ENCODE data around the gene GPR153. TPM values are rescaled to one million over a fixed set of nuclear protein-coding genes. Genes with fewer than 3 reads are reported as not detected.

GPR153 gene
- total RNA-seq, 1 donor from 2014 or later, result 25.0 TPM

DNA sequence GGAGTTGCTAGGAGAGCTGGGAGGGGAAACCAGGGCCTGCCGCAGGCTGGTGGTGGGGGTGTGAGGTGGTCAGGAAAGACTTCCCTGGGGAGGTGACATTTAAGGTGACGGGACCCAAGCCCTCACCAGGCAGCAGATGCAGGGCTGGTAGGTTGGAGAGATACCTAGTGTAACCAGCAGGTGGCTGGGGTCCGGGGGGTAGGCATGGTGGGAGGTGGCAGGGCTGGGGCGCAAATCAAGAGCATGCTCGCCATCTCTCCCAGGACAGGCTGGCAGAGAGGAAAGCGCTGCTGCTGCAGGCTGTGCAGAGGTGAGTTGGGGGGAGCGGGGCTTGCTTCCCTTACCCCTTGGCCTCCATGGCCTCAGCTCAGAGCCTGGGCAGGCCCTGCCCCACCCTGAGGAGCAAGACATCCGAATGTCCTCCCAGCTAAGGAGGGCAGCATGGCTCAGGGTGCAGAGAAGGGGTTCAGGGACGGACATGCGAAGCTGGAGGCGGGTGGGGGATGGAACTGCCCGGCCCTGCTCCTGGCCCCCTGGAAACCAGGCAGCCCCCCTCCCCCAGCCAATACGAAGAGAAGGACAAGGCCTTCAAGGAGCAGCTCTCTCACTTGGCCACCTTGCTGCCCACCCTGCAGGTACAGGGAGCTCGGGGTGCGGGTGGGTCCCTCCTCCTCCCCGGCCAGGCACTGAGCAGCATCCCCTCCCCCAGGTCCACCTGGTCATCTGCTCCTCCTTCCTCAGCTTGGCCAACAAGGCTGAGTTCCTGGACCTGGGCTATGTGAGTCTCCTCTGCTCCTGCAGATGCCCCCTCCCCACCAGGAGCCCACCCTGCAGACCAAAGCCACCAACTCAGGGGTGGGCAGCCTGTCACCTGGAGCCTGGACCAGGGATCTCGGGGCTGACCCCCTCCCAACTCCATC is 51.0 kb downstream of the GPR153 start:
- H3K9me3 Mint-ChIP-seq, result no peaks in the 10 kb centered on the region
- no peak overlapping the region for H3K27ac Mint-ChIP-seq
- peaks cover 23% of the 10 kb centered on the region for H3K4me1 Mint-ChIP-seq
- DNase-seq (ENCODE audit: low spot score in 2 of 2, unreplicated experiment in 2 of 2), result no peak
- TF ChIP-seq, protein P1, sequence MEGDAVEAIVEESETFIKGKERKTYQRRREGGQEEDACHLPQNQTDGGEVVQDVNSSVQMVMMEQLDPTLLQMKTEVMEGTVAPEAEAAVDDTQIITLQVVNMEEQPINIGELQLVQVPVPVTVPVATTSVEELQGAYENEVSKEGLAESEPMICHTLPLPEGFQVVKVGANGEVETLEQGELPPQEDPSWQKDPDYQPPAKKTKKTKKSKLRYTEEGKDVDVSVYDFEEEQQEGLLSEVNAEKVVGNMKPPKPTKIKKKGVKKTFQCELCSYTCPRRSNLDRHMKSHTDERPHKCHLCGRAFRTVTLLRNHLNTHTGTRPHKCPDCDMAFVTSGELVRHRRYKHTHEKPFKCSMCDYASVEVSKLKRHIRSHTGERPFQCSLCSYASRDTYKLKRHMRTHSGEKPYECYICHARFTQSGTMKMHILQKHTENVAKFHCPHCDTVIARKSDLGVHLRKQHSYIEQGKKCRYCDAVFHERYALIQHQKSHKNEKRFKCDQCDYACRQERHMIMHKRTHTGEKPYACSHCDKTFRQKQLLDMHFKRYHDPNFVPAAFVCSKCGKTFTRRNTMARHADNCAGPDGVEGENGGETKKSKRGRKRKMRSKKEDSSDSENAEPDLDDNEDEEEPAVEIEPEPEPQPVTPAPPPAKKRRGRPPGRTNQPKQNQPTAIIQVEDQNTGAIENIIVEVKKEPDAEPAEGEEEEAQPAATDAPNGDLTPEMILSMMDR (IDR thresholded peaks at IDR 0.05; ENCODE audit: unreplicated experiment), result peak; percentile 21
- no peaks in the 10 kb centered on the region for H3K27me3 Mint-ChIP-seq (ENCODE audit: low read depth)
- peak overlapping the region; percentile 39 for H3K4me3 Mint-ChIP-seq
- H3K36me3 Mint-ChIP-seq, result peaks cover 26% of the 10 kb centered on the region

DNA sequence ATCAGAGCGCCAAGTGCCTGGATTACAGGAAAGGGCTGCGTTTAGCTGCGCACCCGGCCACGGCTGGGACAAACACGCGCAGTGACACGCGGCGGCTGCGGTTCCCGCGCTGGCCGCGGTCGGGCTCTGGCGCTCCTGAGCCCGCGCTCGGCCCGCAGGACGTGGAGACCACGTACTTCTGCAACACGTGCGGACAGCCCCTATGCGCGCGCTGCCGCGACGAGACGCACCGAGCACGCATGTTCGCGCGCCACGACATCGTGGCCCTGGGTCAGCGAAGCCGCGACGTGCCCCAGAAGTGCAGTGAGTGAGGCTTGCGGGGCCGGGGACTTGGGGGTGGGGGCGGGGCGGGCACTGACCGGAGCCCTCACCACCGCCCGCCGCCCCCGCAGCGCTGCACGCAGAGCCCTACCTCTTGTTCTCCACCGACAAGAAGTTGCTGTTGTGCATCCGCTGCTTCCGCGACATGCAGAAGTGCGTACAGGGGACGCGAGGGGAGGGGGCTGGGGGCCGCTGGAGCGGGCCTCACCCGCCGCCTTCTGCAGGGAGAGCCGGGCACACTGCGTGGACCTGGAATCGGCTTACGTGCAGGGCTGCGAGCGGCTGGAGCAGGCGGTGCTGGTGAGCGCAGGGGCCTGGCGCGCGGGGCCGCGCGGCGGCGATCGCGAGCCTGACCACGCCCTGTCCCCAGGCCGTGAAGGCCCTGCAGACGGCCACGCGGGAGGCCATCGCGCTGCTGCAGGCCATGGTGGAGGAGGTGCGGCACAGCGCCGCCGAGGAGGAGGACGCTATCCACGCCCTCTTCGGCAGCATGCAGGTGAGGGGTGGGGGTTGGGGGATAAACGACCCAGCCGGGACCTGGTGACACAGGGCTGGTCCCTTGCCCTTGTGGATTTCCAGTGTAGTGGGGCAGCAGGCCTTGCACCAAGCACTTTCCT is 51.9 kb downstream of the GPR153 start:
- DNase-seq (ENCODE audit: low spot score in 2 of 2, unreplicated experiment in 2 of 2), result peak in 1 of 2 experiments; percentile 61
- Mint-ChIP-seq H3K9me3 (no peaks in the 10 kb centered on the region), H3K36me3 (peaks cover 22% of the 10 kb centered on the region), H3K27me3 (ENCODE audit: low read depth) (no peaks in the 10 kb centered on the region), H3K27ac (no peak overlapping the region), H3K4me3 (peak overlapping the region; percentile 82), H3K4me1 (peaks cover 26% of the 10 kb centered on the region)
- TF ChIP-seq, protein P1 (IDR thresholded peaks at IDR 0.05; ENCODE audit: unreplicated experiment), result peak; percentile 63

DNA sequence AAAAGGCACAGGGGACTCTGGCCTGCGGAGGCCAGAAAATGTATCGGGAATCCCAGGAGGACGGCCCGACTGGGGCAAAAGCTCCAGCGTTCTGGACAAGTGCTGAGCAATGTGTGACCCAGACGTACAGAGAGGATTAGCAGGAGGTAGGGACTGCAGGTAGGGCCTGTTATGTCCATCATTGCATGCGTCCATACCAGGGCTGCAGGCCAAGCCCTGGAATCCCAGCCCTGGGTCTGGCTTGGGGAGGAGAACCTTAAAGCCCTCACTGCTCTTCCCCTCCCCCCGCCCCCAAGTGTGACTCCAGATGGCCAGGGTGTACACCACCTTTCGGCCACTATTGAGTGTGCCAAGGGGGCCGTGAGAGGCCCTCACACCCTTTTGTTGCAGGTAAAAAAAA is 53.0 kb downstream of the GPR153 start:
- peaks cover 26% of the 10 kb centered on the region for H3K4me1 Mint-ChIP-seq
- TF ChIP-seq, protein P1 (IDR thresholded peaks at IDR 0.05; ENCODE audit: unreplicated experiment), result no peak
- H3K36me3 Mint-ChIP-seq, result peaks cover 15% of the 10 kb centered on the region
- no peaks in the 10 kb centered on the region for H3K27me3 Mint-ChIP-seq (ENCODE audit: low read depth)
- no peak for DNase-seq (ENCODE audit: low spot score in 2 of 2, unreplicated experiment in 2 of 2)
- H3K4me3 Mint-ChIP-seq, result peak overlapping the region; percentile 82
- H3K9me3 Mint-ChIP-seq, result no peaks in the 10 kb centered on the region
- H3K27ac Mint-ChIP-seq, result peak overlapping the region; percentile 61

DNA sequence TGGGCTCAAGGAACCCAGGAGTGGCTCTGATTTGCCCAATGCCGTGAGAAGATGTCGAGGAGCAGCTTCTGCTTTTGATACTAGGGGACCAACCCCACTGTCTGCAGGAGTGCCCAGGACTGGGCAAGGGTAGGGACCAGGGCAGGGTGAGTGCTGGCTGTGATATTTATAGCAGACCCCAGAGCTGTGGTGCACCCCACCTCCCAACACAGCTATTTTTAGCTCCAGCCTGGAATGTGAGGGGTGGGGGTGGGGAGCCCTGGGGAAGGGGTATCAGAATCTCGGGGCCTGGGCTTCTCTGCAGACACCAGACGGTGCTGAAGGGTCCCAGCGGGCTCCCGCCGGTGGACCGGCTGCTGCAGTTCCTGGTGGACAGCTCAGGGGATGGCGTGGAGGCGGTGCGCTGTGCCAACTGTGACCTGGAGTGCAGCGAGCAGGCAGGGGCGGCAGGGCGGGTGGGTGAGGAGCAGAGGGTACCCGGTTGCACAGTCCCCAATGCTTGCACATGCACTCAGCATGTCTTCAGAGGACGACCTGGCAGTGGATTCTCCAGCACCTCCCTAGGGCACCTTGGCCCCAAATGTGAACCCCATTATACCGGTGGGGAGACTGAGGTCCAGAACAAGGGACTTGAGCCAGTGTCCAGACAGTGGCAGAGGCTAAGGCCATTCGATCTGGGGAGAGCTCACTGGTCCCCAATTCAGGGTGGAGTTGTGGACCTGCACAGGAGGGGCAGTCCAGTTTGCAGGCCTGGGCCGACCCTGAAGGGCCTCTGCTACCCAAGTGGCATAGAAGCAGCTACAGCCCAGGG is 53.6 kb downstream of the GPR153 start:
- peak overlapping the region; percentile 79 for H3K27ac Mint-ChIP-seq
- peaks cover 9% of the 10 kb centered on the region for H3K36me3 Mint-ChIP-seq
- no peak for DNase-seq (ENCODE audit: low spot score in 2 of 2, unreplicated experiment in 2 of 2)
- peak overlapping the region; percentile 82 for H3K4me3 Mint-ChIP-seq
- peaks cover 26% of the 10 kb centered on the region for H3K4me1 Mint-ChIP-seq
- H3K27me3 Mint-ChIP-seq (ENCODE audit: low read depth), result no peaks in the 10 kb centered on the region
- TF ChIP-seq, protein P1 (IDR thresholded peaks at IDR 0.05; ENCODE audit: unreplicated experiment), result no peak
- H3K9me3 Mint-ChIP-seq, result no peaks in the 10 kb centered on the region

DNA sequence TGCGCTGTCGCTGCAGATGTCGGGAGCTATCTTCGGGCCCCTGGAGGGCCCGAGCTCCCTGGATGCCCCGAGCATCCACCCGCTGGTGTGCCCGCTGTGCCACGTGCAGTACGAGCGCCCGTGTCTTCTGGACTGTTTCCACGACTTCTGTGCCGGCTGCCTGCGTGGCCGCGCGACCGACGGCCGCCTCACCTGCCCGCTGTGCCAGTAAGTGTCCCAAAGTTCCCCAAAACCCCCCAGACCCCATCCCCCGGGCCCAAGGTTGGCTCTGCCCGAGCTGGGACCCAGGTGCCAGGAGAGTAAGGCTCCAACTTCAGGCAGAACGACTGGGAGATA is 54.4 kb downstream of the GPR153 start:
- Mint-ChIP-seq H3K9me3 (no peaks in the 10 kb centered on the region), H3K4me3 (peak overlapping the region; percentile 82), H3K36me3 (peaks cover 4% of the 10 kb centered on the region), H3K27ac (peak overlapping the region; percentile 79), H3K27me3 (ENCODE audit: low read depth) (no peaks in the 10 kb centered on the region), H3K4me1 (peaks cover 28% of the 10 kb centered on the region)
- no peak for DNase-seq (ENCODE audit: low spot score in 2 of 2, unreplicated experiment in 2 of 2)
- TF ChIP-seq, protein P1 (IDR thresholded peaks at IDR 0.05; ENCODE audit: unreplicated experiment), result no peak
